AG10803 (cell line): ENCODE measurements around the gene AJUBA.

Experiments used
- DNase-seq: peaks from one replicate; pipeline ENCODE4 v3.0.0; 2010; ENCODE audit warnings: low read depth
- H3K4me3 ChIP-seq: 2 replicates; pipeline ENCODE4 v1.5.1; 2011; ENCODE audit warnings: mild to moderate bottlenecking, low read length, control low read depth
- TF ChIP-seq, protein P1 (sequence below): conservative IDR thresholded peaks from 2 replicates; pipeline ENCODE4 v1.5.1; 2011; ENCODE audit warnings: mild to moderate bottlenecking, low read length, control low read depth, inconsistent platforms

Gene AJUBA

DNA sequence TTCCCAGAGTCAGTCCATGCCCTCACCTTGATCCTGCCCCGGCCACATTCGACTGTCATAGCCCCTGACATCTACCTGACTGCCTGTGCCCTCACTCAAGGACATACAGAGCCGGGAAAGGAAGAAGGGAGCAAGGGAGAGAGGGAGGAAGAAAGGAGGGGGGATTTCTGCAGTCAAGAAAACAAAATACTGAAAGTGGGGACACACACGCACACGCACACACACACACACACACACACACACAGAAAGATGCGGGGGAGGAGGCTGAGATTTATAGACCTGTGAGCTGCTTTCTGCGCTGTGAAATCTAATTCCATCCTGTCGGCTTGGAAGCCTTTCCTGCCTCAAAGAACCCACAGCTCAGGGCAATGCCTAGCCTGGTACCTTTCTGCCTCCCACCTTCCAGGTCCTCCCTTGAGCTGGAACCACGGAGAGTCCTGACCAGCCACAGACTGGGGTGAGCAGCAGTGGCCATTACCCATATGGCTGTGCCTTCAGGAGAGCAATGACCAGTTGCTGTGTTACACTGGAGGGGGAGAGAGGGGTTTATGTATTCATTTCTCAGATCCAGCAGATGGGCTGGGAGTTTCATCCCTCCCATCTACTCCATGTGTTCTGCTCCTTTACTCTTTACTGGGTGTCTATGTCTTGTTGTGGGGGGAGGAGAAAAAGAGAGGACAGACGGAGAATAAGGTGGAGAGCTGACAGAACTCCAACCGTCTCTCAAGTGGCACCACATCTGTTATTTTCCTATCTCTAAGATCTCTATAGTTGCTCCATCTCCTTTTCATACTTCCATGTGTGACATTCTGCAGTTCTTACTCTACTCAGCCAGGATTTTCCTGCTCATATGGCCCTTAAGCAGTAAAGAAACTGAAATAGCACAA is 14.7 kb upstream of the AJUBA start:
- H3K4me3 ChIP-seq: no peak overlapping the region
- TF ChIP-seq, protein P1, sequence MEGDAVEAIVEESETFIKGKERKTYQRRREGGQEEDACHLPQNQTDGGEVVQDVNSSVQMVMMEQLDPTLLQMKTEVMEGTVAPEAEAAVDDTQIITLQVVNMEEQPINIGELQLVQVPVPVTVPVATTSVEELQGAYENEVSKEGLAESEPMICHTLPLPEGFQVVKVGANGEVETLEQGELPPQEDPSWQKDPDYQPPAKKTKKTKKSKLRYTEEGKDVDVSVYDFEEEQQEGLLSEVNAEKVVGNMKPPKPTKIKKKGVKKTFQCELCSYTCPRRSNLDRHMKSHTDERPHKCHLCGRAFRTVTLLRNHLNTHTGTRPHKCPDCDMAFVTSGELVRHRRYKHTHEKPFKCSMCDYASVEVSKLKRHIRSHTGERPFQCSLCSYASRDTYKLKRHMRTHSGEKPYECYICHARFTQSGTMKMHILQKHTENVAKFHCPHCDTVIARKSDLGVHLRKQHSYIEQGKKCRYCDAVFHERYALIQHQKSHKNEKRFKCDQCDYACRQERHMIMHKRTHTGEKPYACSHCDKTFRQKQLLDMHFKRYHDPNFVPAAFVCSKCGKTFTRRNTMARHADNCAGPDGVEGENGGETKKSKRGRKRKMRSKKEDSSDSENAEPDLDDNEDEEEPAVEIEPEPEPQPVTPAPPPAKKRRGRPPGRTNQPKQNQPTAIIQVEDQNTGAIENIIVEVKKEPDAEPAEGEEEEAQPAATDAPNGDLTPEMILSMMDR: no peak
- no peak for DNase-seq

DNA sequence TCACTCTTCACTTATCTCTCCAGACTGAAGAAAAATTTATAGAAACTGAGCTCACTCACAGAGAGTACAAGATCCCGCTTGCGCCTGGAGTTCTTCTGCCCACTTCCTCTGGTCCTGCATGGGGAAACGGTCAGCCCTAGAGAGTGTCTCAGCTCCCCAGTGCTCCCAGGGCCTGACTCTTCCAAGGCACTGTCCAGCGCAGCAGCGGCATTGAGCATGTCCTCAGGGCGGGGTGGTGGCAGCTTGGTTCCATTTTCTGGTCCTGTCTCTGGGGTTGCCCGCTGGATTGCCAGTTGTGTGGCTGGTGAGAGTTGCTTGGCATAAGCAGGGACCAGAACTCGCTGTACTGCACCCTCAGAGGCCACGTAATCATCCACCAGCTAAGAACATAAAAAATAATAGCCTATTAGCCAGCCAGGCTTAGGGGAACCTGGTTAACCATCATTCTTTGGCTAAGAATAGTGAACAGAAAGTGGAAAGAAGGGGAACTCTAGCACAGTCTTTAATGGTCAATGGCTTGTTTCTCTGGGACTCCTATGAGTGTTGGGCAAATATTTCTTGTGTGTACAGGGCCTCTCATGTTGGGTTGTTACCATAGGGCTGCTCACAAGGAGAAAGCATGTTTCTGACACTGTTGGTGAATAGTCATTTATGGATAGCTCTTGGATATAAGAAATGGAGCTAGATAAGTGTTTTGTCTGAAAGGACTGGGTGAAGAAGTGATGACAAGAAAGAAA is 13.7 kb upstream of the AJUBA start:
- TF ChIP-seq, protein P1: no peak
- no peak overlapping the region for H3K4me3 ChIP-seq
- no peak for DNase-seq

DNA sequence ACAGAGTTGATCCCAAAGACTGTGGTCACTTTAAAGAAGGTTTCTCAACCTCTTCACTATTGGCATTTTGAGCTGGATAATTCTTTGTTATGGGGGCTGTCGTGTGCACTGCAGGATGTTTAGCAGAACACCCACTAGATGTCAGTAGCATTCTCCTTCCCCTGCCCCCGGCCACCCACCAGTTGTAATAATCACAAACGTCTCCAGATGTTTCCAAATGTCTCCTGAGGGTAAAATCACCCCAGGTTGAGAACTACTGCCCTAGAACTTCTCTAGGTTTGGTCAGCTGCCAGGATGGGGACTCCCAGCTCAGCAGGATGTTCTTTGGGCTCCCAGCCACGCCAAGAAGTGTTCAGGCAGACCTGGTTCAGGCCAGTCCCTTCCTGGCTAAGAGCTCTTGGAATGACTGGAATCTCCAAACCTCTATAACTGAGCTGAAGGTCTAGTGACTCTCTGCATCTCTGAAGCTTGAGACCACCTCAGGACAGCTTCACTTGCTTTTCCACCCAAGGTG is 12.5 kb upstream of the AJUBA start:
- TF ChIP-seq, protein P1: peak; percentile 63
- peak; percentile 58 for DNase-seq
- no peak overlapping the region for H3K4me3 ChIP-seq

DNA sequence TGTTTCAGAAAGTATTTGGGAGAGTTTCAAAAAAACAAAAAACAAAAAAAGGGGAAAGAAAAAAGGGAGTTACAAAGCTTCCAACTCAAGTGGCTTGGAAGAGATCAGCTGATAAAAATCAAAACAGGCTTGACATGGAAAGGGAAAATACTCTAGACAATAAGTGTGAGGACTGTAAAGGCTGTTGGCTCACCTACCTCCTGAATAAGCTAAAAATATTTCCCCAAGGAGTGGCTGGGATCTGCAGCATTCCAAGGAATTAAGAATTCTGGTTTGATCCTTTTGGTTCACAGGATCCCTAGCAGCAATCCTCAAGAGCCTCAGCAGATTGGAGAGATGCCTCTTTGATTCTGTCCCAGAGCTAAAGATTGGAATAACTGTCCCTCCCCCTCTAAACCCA is 11.2 kb upstream of the AJUBA start:
- H3K4me3 ChIP-seq: no peak overlapping the region
- TF ChIP-seq, protein P1: no peak
- no peak for DNase-seq

DNA sequence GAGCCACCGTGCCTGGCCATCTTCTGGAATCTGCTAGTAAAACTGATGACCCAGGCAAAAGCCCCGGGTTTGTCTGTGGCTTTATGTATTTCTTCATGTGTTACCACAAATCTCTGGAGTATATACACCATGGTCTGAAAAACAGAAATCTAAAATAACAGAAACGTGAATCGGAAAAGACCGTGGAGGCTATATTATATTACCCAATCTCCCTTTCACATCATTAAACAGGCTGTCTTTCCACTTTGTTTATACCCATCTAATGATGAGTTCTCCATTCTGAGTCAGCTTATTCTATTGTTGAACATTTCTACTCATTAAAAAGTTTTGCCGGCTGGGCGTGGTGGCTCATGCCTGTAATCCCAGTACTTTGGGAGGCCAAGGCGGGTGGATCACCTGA is 9.5 kb upstream of the AJUBA start:
- no peak for DNase-seq
- TF ChIP-seq, protein P1: no peak

DNA sequence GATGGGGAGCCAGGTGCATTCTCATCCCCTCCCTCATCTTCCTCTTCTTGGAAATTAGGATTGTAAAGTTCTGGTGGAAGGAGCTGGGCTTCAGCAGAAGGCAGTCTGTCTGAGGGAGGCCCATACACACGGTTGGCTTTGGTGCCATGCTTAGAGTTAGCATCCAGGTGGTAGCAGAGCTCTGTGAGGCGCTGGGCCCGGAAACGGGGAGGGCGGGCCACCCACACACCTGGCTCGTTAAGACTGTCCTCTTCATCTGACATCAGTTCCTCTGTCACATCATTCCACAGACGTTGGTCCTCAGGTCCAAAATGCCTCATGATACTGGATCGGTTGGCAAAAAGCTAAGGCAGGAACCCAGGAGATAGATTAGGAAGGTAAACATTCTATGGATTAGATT is 4.9 kb upstream of the AJUBA start:
- DNase-seq: no peak
- TF ChIP-seq, protein P1: no peak
- H3K4me3 ChIP-seq: no peak overlapping the region

More for the DNA sequence above, 9.5 kb upstream of the AJUBA start:
- H3K4me3 ChIP-seq: no peak overlapping the region
